Lower leg skin (tissue), 4 donors: Measurements from ENCODE around the gene NABP1. TPM values are rescaled to one million over a fixed set of nuclear protein-coding genes. Genes with fewer than 3 reads are reported as not detected.

Source experiments
- DNase-seq, 2 donors: peaks; one replicate each; pipeline ENCODE4 v3.0.0-alpha.2; 2019; ENCODE audit warnings: low spot score in 2 of 2
- H3K4me3 ChIP-seq: fragments of 200-600 bp; sonication (generic); 2 replicates; pipeline ENCODE4 v1.5.1; 2017; ENCODE audit warnings: mild to moderate bottlenecking, low read depth; ENCODE audit not compliant: poor library complexity, severe bottlenecking
- CTCF ChIP-seq, 3 donors: fragments of 450-650 bp; IDR thresholded peaks; one replicate each; pipeline ENCODE4 v1.5.1; 2016; ENCODE audit warnings: antibody characterized with exemption in 3 of 3, mild to moderate bottlenecking in 3 of 3, moderate library complexity in 2 of 3
- POLR2A ChIP-seq, 2 donors: fragments of 450-650 bp; IDR thresholded peaks; one replicate each; pipeline ENCODE4 v1.6.1; 2016 to 2017; ENCODE audit warnings: antibody characterized with exemption in 2 of 2, mild to moderate bottlenecking in 1 of 2, moderate library complexity in 1 of 2
- WGBS, 2 donors: methylation state at CpG; one replicate each; pipeline ENCODE4 v1.1.5; 2018; 5-methylcytosine and 5-hydroxymethylcytosine counted together
- intact Hi-C: fragments of 100-400 bp; cut with DNase I; formaldehyde crosslinking; loops from one replicate; pipeline ENCODE4 v1.15.0; 2023; ENCODE audit warnings: low total_unique reads
- total RNA-seq, 4 donors: library from RNA; depleted of rRNA; stranded (reverse); fragments of >200 nt; gene quantifications; one replicate each; pipeline ENCODE4 v1.1.0, GENCODE V29; 2016

NABP1 gene
- total RNA-seq, 4 donors from 2014 or later = 6.2 to 38.0 (median 9.5) TPM

GRCh38 chr2:191690327-191690726 lies 12.4 kb downstream of the NABP1 start:
- intact Hi-C loops = loop anchor here (5.0 kb wide), 1 partner anchor 123 kb away; no protein-coding TSS in a partner anchor
- no peak for DNase-seq
- WGBS, 2 donors = 62 to 70% methylated on average over 3 of the region's 3 CpGs
- TF ChIP-seq POLR2A (IDR thresholded peaks at IDR 0.05) = no peak
- TF ChIP-seq CTCF (IDR thresholded peaks at IDR 0.05) = no peak
- no peak overlapping the region for H3K4me3 ChIP-seq

GRCh38 chr2:191691016-191691735 lies 13.2 kb downstream of the NABP1 start:
- 15% methylated on average over 5 of the region's 5 CpGs for WGBS, 2 donors
- no peak overlapping the region for H3K4me3 ChIP-seq
- TF ChIP-seq POLR2A (IDR thresholded peaks at IDR 0.05) (no peak), CTCF (IDR thresholded peaks at IDR 0.05) (peak in 1 of 3 donors; percentile 17)
- peak in 1 of 2 donors; percentile 71 for DNase-seq
- intact Hi-C loops = loop anchor here (5.0 kb wide), 1 partner anchor 124 kb away; no protein-coding TSS in a partner anchor

GRCh38 chr2:191691898-191692297 lies 14.0 kb downstream of the NABP1 start:
- intact Hi-C loops = loop anchor here (5.0 kb wide), 1 partner anchor 125 kb away; no protein-coding TSS in a partner anchor
- TF ChIP-seq CTCF (IDR thresholded peaks at IDR 0.05) = no peak
- no peak for TF ChIP-seq POLR2A (IDR thresholded peaks at IDR 0.05)
- 56 to 60% methylated on average over 4 of the region's 4 CpGs for WGBS, 2 donors
- no peak for DNase-seq
- no peak overlapping the region for H3K4me3 ChIP-seq

- no peak for DNase-seq
- TF ChIP-seq CTCF (IDR thresholded peaks at IDR 0.05) = no peak
- no peak for TF ChIP-seq POLR2A (IDR thresholded peaks at IDR 0.05)
- no peak overlapping the region for H3K4me3 ChIP-seq
- intact Hi-C loops = loop anchor here (5.0 kb wide), 1 partner anchor 125 kb away; no protein-coding TSS in a partner anchor
- WGBS, 2 donors = 60 to 69% methylated on average over 6 of the region's 6 CpGs
Measured at GRCh38 chr2:191692502-191693115, 14.7 kb downstream of the NABP1 start.

- 64 to 65% methylated on average over 2 of the region's 2 CpGs for WGBS, 2 donors
- intact Hi-C loops = loop anchor here (5.0 kb wide), 1 partner anchor 126 kb away; no protein-coding TSS in a partner anchor
- DNase-seq = no peak
- H3K4me3 ChIP-seq = no peak overlapping the region
- TF ChIP-seq POLR2A (IDR thresholded peaks at IDR 0.05) (no peak), CTCF (IDR thresholded peaks at IDR 0.05) (no peak)
Measured at GRCh38 chr2:191693166-191693565, 15.2 kb downstream of the NABP1 start.
